ENCODE measurements around the gene MIER2.

The MIER2 gene

DNA sequence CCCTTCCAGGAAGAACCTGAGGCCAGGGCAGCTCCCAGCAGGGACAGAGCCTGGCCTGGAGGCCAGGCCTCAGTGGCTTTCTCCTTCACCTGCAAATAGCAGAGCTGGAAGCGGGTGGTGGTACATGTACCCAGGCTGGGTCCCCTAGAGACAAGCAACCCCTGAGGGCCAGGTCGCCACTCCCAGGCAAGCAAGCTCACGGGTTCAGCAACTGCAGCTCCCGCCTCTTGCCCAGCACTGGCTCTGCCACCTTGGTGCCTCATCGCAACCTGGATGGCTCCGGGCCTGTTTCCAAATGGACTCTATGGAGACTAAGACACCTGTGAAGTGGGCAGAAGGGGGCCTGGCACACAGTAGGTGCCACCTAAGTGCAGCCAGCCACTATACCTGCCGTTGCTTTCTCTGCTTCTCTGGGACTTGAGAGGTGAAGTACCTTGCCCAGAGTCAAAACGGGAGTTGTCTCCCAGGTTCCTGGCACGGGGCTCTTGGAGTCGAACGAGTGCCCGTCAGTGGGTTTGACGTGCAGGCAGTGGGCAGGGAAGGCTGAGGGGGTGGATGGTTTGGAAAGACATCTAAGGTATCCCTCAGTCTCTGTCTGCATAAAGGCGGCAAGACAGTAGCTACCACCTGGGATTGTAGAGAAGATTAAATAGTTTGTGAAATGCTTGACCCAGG is 51.0 kb downstream of the MIER2 start:
- no peaks in the 10 kb centered on the region for H4K20me1 ChIP-seq (ENCODE audit: insufficient read depth, low read length)
- no peaks in the 10 kb centered on the region for H3K79me2 ChIP-seq (ENCODE audit: low read length)
- peak; percentile 3 for DNase-seq
- H3K4me3 ChIP-seq (ENCODE audit: low read length), result no peak overlapping the region
- TF ChIP-seq EZH2 (optimal IDR thresholded peaks at IDR 0.05; ENCODE audit: low read depth, low read length), result no peak
- TF ChIP-seq, protein P1, sequence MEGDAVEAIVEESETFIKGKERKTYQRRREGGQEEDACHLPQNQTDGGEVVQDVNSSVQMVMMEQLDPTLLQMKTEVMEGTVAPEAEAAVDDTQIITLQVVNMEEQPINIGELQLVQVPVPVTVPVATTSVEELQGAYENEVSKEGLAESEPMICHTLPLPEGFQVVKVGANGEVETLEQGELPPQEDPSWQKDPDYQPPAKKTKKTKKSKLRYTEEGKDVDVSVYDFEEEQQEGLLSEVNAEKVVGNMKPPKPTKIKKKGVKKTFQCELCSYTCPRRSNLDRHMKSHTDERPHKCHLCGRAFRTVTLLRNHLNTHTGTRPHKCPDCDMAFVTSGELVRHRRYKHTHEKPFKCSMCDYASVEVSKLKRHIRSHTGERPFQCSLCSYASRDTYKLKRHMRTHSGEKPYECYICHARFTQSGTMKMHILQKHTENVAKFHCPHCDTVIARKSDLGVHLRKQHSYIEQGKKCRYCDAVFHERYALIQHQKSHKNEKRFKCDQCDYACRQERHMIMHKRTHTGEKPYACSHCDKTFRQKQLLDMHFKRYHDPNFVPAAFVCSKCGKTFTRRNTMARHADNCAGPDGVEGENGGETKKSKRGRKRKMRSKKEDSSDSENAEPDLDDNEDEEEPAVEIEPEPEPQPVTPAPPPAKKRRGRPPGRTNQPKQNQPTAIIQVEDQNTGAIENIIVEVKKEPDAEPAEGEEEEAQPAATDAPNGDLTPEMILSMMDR (IDR thresholded peaks at IDR 0.05; ENCODE audit: low read length), result no peak
- TF ChIP-seq EZH2phosphoT487 (IDR thresholded peaks at IDR 0.05; ENCODE audit: low read length), result no peak
- H3K4me1 ChIP-seq (ENCODE audit: low read length), result no peaks in the 10 kb centered on the region
- no peaks in the 10 kb centered on the region for H3K9me3 ChIP-seq (replicated peaks; ENCODE audit: insufficient read depth, low read length)
- H3K9ac ChIP-seq (ENCODE audit: low read length), result no peak overlapping the region
- no peaks in the 10 kb centered on the region for H3K9me2 ChIP-seq (replicated peaks; ENCODE audit: insufficient read depth, low read length)
- no peaks in the 10 kb centered on the region for H3F3A ChIP-seq (ENCODE audit: insufficient read depth, low read length)
- no peaks in the 10 kb centered on the region for H3K36me3 ChIP-seq (replicated peaks; ENCODE audit: insufficient read depth, low read length)
- peaks cover 79% of the 10 kb centered on the region for H3K27me3 ChIP-seq (replicated peaks; ENCODE audit: insufficient read depth, low read length)
- H3K4me2 ChIP-seq (ENCODE audit: low read depth, low read length), result no peak overlapping the region
- no peak overlapping the region for H2AFZ ChIP-seq (ENCODE audit: low read length)
- H3K27ac ChIP-seq (ENCODE audit: low read length), result no peak overlapping the region

DNA sequence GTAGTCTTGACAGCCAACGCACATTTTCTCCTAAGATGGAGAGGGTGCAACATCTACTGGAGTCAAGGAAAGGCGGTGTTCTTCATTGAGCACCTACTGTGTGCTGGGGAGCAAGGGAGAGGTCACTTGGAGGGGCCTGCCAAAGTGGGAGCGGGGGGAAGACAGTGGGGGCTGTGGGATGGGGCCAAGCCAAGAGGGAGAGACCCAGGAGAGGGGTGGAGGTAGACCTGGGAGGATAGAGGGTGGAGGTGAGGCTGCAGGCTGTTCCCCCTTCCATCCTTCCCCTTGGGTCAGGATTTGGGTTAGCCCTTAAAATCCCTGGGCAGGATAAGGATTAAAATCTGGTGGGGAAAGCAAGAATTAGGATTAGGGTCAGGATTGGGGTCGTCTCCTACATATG is 51.6 kb downstream of the MIER2 start:
- no peak overlapping the region for H3K9ac ChIP-seq (ENCODE audit: low read length)
- no peaks in the 10 kb centered on the region for H3K9me2 ChIP-seq (replicated peaks; ENCODE audit: insufficient read depth, low read length)
- no peak overlapping the region for H3K27ac ChIP-seq (ENCODE audit: low read length)
- H3K4me2 ChIP-seq (ENCODE audit: low read depth, low read length), result no peak overlapping the region
- H3K79me2 ChIP-seq (ENCODE audit: low read length), result no peaks in the 10 kb centered on the region
- no peaks in the 10 kb centered on the region for H3K9me3 ChIP-seq (replicated peaks; ENCODE audit: insufficient read depth, low read length)
- H3K36me3 ChIP-seq (replicated peaks; ENCODE audit: insufficient read depth, low read length), result no peaks in the 10 kb centered on the region
- H3K4me1 ChIP-seq (ENCODE audit: low read length), result no peaks in the 10 kb centered on the region
- no peaks in the 10 kb centered on the region for H4K20me1 ChIP-seq (ENCODE audit: insufficient read depth, low read length)
- peaks cover 79% of the 10 kb centered on the region for H3K27me3 ChIP-seq (replicated peaks; ENCODE audit: insufficient read depth, low read length)
- H2AFZ ChIP-seq (ENCODE audit: low read length), result no peak overlapping the region
- DNase-seq, result peak; percentile 2
- H3K4me3 ChIP-seq (ENCODE audit: low read length), result no peak overlapping the region
- no peaks in the 10 kb centered on the region for H3F3A ChIP-seq (ENCODE audit: insufficient read depth, low read length)
- TF ChIP-seq EZH2phosphoT487 (IDR thresholded peaks at IDR 0.05; ENCODE audit: low read length) (no peak), EZH2 (optimal IDR thresholded peaks at IDR 0.05; ENCODE audit: low read depth, low read length) (no peak)
- TF ChIP-seq, protein P1 (IDR thresholded peaks at IDR 0.05; ENCODE audit: low read length), result no peak

DNA sequence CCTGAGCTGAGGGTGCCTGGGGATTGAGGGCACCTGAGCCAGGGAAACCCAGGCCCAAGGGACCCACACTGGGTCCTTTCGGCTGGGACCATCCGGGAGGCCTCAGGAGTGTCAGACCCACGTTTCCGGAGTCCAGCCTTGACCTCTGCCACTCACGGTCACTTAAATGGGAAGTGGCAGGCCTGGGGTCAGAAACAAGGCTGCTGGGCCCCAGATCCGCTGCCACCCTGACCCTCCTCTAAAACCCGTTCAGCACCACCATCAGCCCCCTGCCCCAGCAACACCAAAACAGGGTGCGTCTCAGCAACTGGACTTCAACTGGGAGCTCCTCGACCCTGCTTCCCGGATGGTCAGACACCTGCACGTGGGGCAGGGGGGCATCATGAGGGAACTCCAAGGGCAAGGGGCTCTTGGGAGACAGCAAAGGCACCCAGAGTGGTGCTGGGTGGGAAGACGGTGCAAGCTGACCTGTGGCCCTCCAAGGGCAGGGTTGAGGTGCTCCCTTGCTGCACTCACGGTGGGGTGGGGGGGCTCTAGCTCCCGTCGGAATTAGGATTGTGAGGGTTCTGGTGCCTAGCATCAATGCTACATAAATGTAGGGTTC is 52.2 kb downstream of the MIER2 start:
- TF ChIP-seq, protein P1 (IDR thresholded peaks at IDR 0.05; ENCODE audit: low read length), result no peak
- TF ChIP-seq EZH2 (optimal IDR thresholded peaks at IDR 0.05; ENCODE audit: low read depth, low read length), result no peak
- no peaks in the 10 kb centered on the region for H3F3A ChIP-seq (ENCODE audit: insufficient read depth, low read length)
- peaks cover 79% of the 10 kb centered on the region for H3K27me3 ChIP-seq (replicated peaks; ENCODE audit: insufficient read depth, low read length)
- peak; percentile 2 for DNase-seq
- no peaks in the 10 kb centered on the region for H3K79me2 ChIP-seq (ENCODE audit: low read length)
- no peak overlapping the region for H3K4me3 ChIP-seq (ENCODE audit: low read length)
- H4K20me1 ChIP-seq (ENCODE audit: insufficient read depth, low read length), result no peaks in the 10 kb centered on the region
- no peak overlapping the region for H3K27ac ChIP-seq (ENCODE audit: low read length)
- no peaks in the 10 kb centered on the region for H3K9me2 ChIP-seq (replicated peaks; ENCODE audit: insufficient read depth, low read length)
- H3K36me3 ChIP-seq (replicated peaks; ENCODE audit: insufficient read depth, low read length), result no peaks in the 10 kb centered on the region
- no peak overlapping the region for H2AFZ ChIP-seq (ENCODE audit: low read length)
- no peak overlapping the region for H3K9ac ChIP-seq (ENCODE audit: low read length)
- H3K9me3 ChIP-seq (replicated peaks; ENCODE audit: insufficient read depth, low read length), result no peaks in the 10 kb centered on the region
- H3K4me1 ChIP-seq (ENCODE audit: low read length), result no peaks in the 10 kb centered on the region
- no peak overlapping the region for H3K4me2 ChIP-seq (ENCODE audit: low read depth, low read length)

Measured in MM.1S (cell line).